Stimulated activated CD4-positive, alpha-beta T cell treated with anti-CD3 and anti-CD28 coated beads, TNF-alpha, amount 100 ng/mL, for 4 hours (primary cell): ENCODE data around the gene LGR6.
"Not testable (repeated sequence)": the region's sequence is repeated elsewhere in the genome, so short reads cannot be mapped to it uniquely, and the experiment has no call there.

Experiments used
- DNase-seq, 3 experiments: peaks; one replicate each; pipeline ENCODE4 v3.0.0-alpha.2; 2020; ENCODE audit warnings: low read depth in 3 of 3

LGR6 gene

GRCh38 chr1:202240956-202241355 lies 47.4 kb downstream of the LGR6 start:
- DNase-seq = no peak

GRCh38 chr1:202241376-202242079 lies 47.9 kb downstream of the LGR6 start:
- DNase-seq = no peak

GRCh38 chr1:202242080-202242419 lies 48.5 kb downstream of the LGR6 start:
- no peak for DNase-seq

GRCh38 chr1:202243006-202243405 lies 49.4 kb downstream of the LGR6 start:
- no peak for DNase-seq

GRCh38 chr1:202244841-202245261 lies 51.3 kb downstream of the LGR6 start:
- no peak for DNase-seq

- DNase-seq = no peak
Observed at GRCh38 chr1:202245391-202245790, 51.8 kb downstream of the LGR6 start.

- no peak for DNase-seq
Observed at GRCh38 chr1:202247104-202247503, 53.5 kb downstream of the LGR6 start.

- no peak for DNase-seq
Observed at GRCh38 chr1:202247837-202248795, 54.5 kb downstream of the LGR6 start.

GRCh38 chr1:202248861-202249260 lies 55.3 kb downstream of the LGR6 start:
- no peak for DNase-seq

- DNase-seq = no peak
Observed at GRCh38 chr1:202249436-202249835, 55.8 kb downstream of the LGR6 start.

GRCh38 chr1:202249846-202250245 lies 56.2 kb downstream of the LGR6 start:
- DNase-seq = no peak

GRCh38 chr1:202250982-202251381 lies 57.4 kb downstream of the LGR6 start:
- DNase-seq = no peak

GRCh38 chr1:202251424-202252256 lies 58.0 kb downstream of the LGR6 start:
- DNase-seq = no peak

- DNase-seq = no peak
Observed at GRCh38 chr1:202252271-202252670, 58.7 kb downstream of the LGR6 start.

GRCh38 chr1:202254454-202255252 lies 61.1 kb downstream of the LGR6 start:
- no peak for DNase-seq

- no peak for DNase-seq
Observed at GRCh38 chr1:202255343-202255742, 61.7 kb downstream of the LGR6 start.

- DNase-seq = no peak
Observed at GRCh38 chr1:202259705-202260104, 66.1 kb downstream of the LGR6 start.

GRCh38 chr1:202261209-202261958 lies 67.8 kb downstream of the LGR6 start:
- not testable (repeated sequence) for DNase-seq

- no peak for DNase-seq
Observed at GRCh38 chr1:202263628-202264027, 70.0 kb downstream of the LGR6 start.

- DNase-seq = no peak
Observed at GRCh38 chr1:202264300-202264699, 70.7 kb downstream of the LGR6 start.

- DNase-seq = no peak
Observed at GRCh38 chr1:202264726-202265125, 71.1 kb downstream of the LGR6 start.
